PC-9 (cell line): ENCODE results near the gene FOXJ1. TPM values are rescaled to one million over a fixed set of nuclear protein-coding genes. Genes with fewer than 3 reads are reported as not detected.

Experiments used
- BruUV-seq: library from RNA; stranded (reverse); fragments of 400-500 nt; replicated peaks from 2 replicates; lab custom pipeline; 2021; lab: Mats Ljungman, UMichigan
- CTCF ChIA-PET: fragments of 300-600 bp; sonication (Branson Sonifier 250); formaldehyde crosslinking; loops from one replicate; lab custom pipeline; 2022; ENCODE audit warnings: antibody characterized with exemption; lab: Charles Lee
- POLR2A ChIA-PET: fragments of 300-600 bp; sonication (Branson Sonifier 250); formaldehyde crosslinking; loops from one replicate; lab custom pipeline; 2022; ENCODE audit warnings: antibody characterized with exemption; ENCODE audit not compliant: unreplicated experiment; lab: Charles Lee
- DNase-seq, 2 experiments: peaks; one replicate each; pipeline versions ENCODE4 v3.0.0 to v3.0.0-alpha.2; 2015 to 2022; ENCODE audit warnings: mixed read lengths in 1 of 2
- H2AFZ ChIP-seq: fragments of 200-600 bp; sonication (generic); 2 replicates; pipeline ENCODE4 v1.8.1; 2017; ENCODE audit warnings: antibody characterized with exemption
- H3F3A ChIP-seq: fragments of 200-600 bp; sonication (generic); 2 replicates; pipeline ENCODE4 v1.8.1; 2017; ENCODE audit warnings: antibody characterized with exemption, mild to moderate bottlenecking, low read depth; ENCODE audit not compliant: insufficient read depth
- H3K27ac ChIP-seq: fragments of 200-600 bp; sonication (generic); 2 replicates; pipeline ENCODE4 v1.6.1; 2016; ENCODE audit warnings: mixed run types
- H3K27me3 ChIP-seq: fragments of 200-600 bp; sonication (generic); 2 replicates; pipeline ENCODE4 v1.6.1; 2016; ENCODE audit warnings: low read depth, mixed run types; ENCODE audit not compliant: insufficient read depth
- H3K36me3 ChIP-seq: fragments of 200-600 bp; sonication (generic); 2 replicates; pipeline ENCODE4 v1.6.1; 2016; ENCODE audit warnings: low read depth, mixed run types
- H3K4me1 ChIP-seq: fragments of 200-600 bp; sonication (generic); replicated peaks from 2 replicates; pipeline ENCODE4 v1.6.1; 2016; ENCODE audit warnings: mixed run types; ENCODE audit not compliant: insufficient read depth
- H3K4me2 ChIP-seq: fragments of 200-600 bp; sonication (generic); 2 replicates; pipeline ENCODE4 v1.6.1; 2017; ENCODE audit warnings: mixed run types
- H3K4me3 ChIP-seq: fragments of 200-600 bp; sonication (generic); 2 replicates; pipeline ENCODE4 v1.6.1; 2016; ENCODE audit warnings: mixed run types
- H3K79me2 ChIP-seq: fragments of 200-600 bp; sonication (generic); 2 replicates; pipeline ENCODE4 v1.6.1; 2017; ENCODE audit warnings: low read depth, mixed run types
- H3K9me2 ChIP-seq: fragments of 200-600 bp; sonication (generic); 2 replicates; pipeline ENCODE4 v1.8.1; 2017; ENCODE audit warnings: mild to moderate bottlenecking; ENCODE audit not compliant: insufficient read depth
- H3K9me3 ChIP-seq: fragments of 200-600 bp; sonication (generic); 2 replicates; pipeline ENCODE4 v1.8.1; 2016; ENCODE audit warnings: low read depth; ENCODE audit not compliant: insufficient read depth
- H4K20me1 ChIP-seq: fragments of 200-600 bp; sonication (generic); 2 replicates; pipeline ENCODE4 v1.8.1; 2017; ENCODE audit not compliant: insufficient read depth
- EZH2 ChIP-seq: fragments of 200-600 bp; sonication (generic); IDR thresholded peaks from 2 replicates; pipeline ENCODE4 v1.8.0; 2017; ENCODE audit warnings: antibody characterized with exemption, low read depth
- intact Hi-C: fragments of 100-400 bp; cut with micrococcal nuclease; formaldehyde crosslinking; loops from one replicate; pipeline ENCODE4 v1.10.0; 2022; ENCODE audit not compliant: unreplicated experiment
- microRNA-seq: library from miRNA; unstranded; fragments of <30 nt; microRNA quantifications from one replicate; pipeline ENCODE4 v1.2.0, GENCODE V29; 2021; ENCODE audit warnings: borderline number of aligned reads, borderline replicate concordance
- total RNA-seq: library from RNA; stranded (reverse); gene quantifications from 2 replicates; pipeline ENCODE4 v1.2.3, GENCODE V29; 2021
- TF ChIP-seq, protein P1 (sequence below): fragments of 200-600 bp; sonication (generic); conservative IDR thresholded peaks from 2 replicates; pipeline ENCODE4 v1.6.1; 2017; ENCODE audit warnings: mixed run types, antibody characterized with exemption, mild to moderate bottlenecking, moderate library complexity

FOXJ1 gene
- total RNA-seq, 1 experiment from 2014 or later: 23.7 TPM

GRCh38 chr17:76087531-76087930 is 53.5 kb downstream of the FOXJ1 start:
- H3K27ac ChIP-seq: no peak overlapping the region
- no peaks in the 10 kb centered on the region for H3K36me3 ChIP-seq
- CTCF ChIA-PET: no interaction called here
- no peaks in the 10 kb centered on the region for H3K27me3 ChIP-seq
- intact Hi-C loops: no loop called here
- no peaks in the 10 kb centered on the region for H3K9me2 ChIP-seq
- H3F3A ChIP-seq: no peaks in the 10 kb centered on the region
- H3K4me2 ChIP-seq: no peak overlapping the region
- TF ChIP-seq, protein P1, sequence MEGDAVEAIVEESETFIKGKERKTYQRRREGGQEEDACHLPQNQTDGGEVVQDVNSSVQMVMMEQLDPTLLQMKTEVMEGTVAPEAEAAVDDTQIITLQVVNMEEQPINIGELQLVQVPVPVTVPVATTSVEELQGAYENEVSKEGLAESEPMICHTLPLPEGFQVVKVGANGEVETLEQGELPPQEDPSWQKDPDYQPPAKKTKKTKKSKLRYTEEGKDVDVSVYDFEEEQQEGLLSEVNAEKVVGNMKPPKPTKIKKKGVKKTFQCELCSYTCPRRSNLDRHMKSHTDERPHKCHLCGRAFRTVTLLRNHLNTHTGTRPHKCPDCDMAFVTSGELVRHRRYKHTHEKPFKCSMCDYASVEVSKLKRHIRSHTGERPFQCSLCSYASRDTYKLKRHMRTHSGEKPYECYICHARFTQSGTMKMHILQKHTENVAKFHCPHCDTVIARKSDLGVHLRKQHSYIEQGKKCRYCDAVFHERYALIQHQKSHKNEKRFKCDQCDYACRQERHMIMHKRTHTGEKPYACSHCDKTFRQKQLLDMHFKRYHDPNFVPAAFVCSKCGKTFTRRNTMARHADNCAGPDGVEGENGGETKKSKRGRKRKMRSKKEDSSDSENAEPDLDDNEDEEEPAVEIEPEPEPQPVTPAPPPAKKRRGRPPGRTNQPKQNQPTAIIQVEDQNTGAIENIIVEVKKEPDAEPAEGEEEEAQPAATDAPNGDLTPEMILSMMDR: no peak
- no peak for TF ChIP-seq EZH2
- H3K4me1 ChIP-seq: no peaks in the 10 kb centered on the region
- BruUV-seq: no TSS peak
- H3K9me3 ChIP-seq: no peaks in the 10 kb centered on the region
- H3K4me3 ChIP-seq: no peak overlapping the region
- H2AFZ ChIP-seq: no peak overlapping the region
- no peaks in the 10 kb centered on the region for H4K20me1 ChIP-seq
- no peak for DNase-seq
- POLR2A ChIA-PET: no interaction called here
- no peaks in the 10 kb centered on the region for H3K79me2 ChIP-seq

GRCh38 chr17:76086384-76086783 is 54.7 kb downstream of the FOXJ1 start:
- TF ChIP-seq, protein P1: no peak
- no peak for TF ChIP-seq EZH2
- H4K20me1 ChIP-seq: no peaks in the 10 kb centered on the region
- DNase-seq: no peak
- H3K36me3 ChIP-seq: no peaks in the 10 kb centered on the region
- ChIA-PET POLR2A (no interaction called here), CTCF (no interaction called here)
- no peaks in the 10 kb centered on the region for H3K79me2 ChIP-seq
- H3K4me1 ChIP-seq: no peaks in the 10 kb centered on the region
- no peaks in the 10 kb centered on the region for H3K9me2 ChIP-seq
- no peaks in the 10 kb centered on the region for H3K27me3 ChIP-seq
- no peaks in the 10 kb centered on the region for H3K9me3 ChIP-seq
- H2AFZ ChIP-seq: no peak overlapping the region
- intact Hi-C loops: no loop called here
- H3K4me3 ChIP-seq: no peak overlapping the region
- no peak overlapping the region for H3K27ac ChIP-seq
- H3F3A ChIP-seq: no peaks in the 10 kb centered on the region
- H3K4me2 ChIP-seq: no peak overlapping the region
- BruUV-seq: no TSS peak

Small RNA genes lying within 50 kb of the gene (microRNA-seq; reads per million reads assigned to microRNA genes)
- not detected for gene MIR6868

Other genes with a start within 250 kb of the FOXJ1 start
- 21.1 and 27.1 TPM in 2 replicates for gene TRIM65, start 244.3 kb downstream of the FOXJ1 start, total RNA-seq
- gene MRPL38, start 236.4 kb downstream of the FOXJ1 start, total RNA-seq: 127 and 136 TPM in 2 replicates
- gene FBF1, start 200.2 kb downstream of the FOXJ1 start, total RNA-seq: 22.5 and 28.7 TPM in 2 replicates
- gene ACOX1, start 162.1 kb downstream of the FOXJ1 start, total RNA-seq: 35.5 and 37.1 TPM in 2 replicates
- gene TEN1, start 162.0 kb downstream of the FOXJ1 start, total RNA-seq: 19.6 and 22.7 TPM in 2 replicates
- 10.3 and 12.3 TPM in 2 replicates for gene CDK3, start 140.4 kb downstream of the FOXJ1 start, total RNA-seq
- gene EVPL, start 113.9 kb downstream of the FOXJ1 start, total RNA-seq: 60.8 and 77.8 TPM in 2 replicates
- gene SRP68, start 68.7 kb downstream of the FOXJ1 start, total RNA-seq: 69.7 and 91.7 TPM in 2 replicates
- gene GALR2, start 66.5 kb downstream of the FOXJ1 start, total RNA-seq: 2.8 and 3.0 TPM in 2 replicates
- gene ZACN, start 62.1 kb downstream of the FOXJ1 start, total RNA-seq: not detected in 2 replicates
- 118 and 131 TPM in 2 replicates for gene EXOC7, start 37.5 kb downstream of the FOXJ1 start, total RNA-seq
- 5.7 and 7.2 TPM in 2 replicates for gene RNF157, start 99.2 kb upstream of the FOXJ1 start, total RNA-seq
- gene UBALD2, start 124.1 kb upstream of the FOXJ1 start, total RNA-seq: 110 and 134 TPM in 2 replicates
- gene QRICH2, start 167.0 kb upstream of the FOXJ1 start, total RNA-seq: 2.7 and 3.3 TPM in 2 replicates
- gene PRPSAP1, start 212.7 kb upstream of the FOXJ1 start, total RNA-seq: 63.3 and 73.0 TPM in 2 replicates
- gene SPHK1, start 243.4 kb upstream of the FOXJ1 start, total RNA-seq: 5.5 and 9.3 TPM in 2 replicates